Lung microvascular endothelial cell (primary cell): ENCODE results near the gene TP53I3. TPM values are rescaled to one million over a fixed set of nuclear protein-coding genes. Genes with fewer than 3 reads are reported as not detected.
"Not testable (repeated sequence)": the region's sequence is repeated elsewhere in the genome, so short reads cannot be mapped to it uniquely, and the experiment has no call there.

ENCODE experiments used
- DNase-seq, 2 donors: peaks; one replicate each; pipeline versions ENCODE4 v3.0.0 to v3.0.0-alpha.2; 2010; ENCODE audit warnings: low read depth in 2 of 2
- total RNA-seq: library from RNA; depleted of rRNA; stranded (reverse); fragments of >200 nt; gene quantifications from 2 replicates; pipeline ENCODE4 v1.2.1, GENCODE V29; 2014

The TP53I3 gene
- total RNA-seq, 1 donor from 2014 or later = 45.4 TPM

GRCh38 chr2:24101992-24102391 is 17.4 kb upstream of the TP53I3 start:
- no peak for DNase-seq

GRCh38 chr2:24100732-24101131 is 16.1 kb upstream of the TP53I3 start:
- DNase-seq = not testable (repeated sequence)

- not testable (repeated sequence) for DNase-seq
These were observed 10.6 kb upstream of the TP53I3 start for GRCh38 chr2:24095171-24095677.

DNA sequence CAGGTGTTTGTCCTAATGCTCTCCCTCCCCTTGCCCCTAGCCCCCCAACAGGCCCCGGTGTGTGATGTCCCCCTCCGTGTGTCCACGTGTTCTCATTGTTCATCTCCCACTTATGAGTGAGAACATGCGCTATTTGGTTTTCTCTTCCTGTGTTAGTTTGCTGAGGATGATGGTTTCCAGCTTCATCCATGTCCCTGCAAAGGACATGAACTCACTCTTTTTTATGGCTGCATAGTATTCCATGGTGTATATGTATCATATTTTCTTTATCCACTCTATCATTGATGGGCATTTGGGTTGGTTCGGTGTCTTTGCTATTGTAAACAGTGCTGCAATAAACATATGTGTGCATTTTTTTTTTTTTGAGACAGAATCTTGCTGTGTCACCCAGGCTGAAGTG is 8.6 kb upstream of the TP53I3 start:
- not testable (repeated sequence) for DNase-seq

GRCh38 chr2:24088821-24089359 is 4.3 kb upstream of the TP53I3 start:
- DNase-seq = no peak

GRCh38 chr2:24087032-24087431 is 2.4 kb upstream of the TP53I3 start:
- no peak for DNase-seq

DNA sequence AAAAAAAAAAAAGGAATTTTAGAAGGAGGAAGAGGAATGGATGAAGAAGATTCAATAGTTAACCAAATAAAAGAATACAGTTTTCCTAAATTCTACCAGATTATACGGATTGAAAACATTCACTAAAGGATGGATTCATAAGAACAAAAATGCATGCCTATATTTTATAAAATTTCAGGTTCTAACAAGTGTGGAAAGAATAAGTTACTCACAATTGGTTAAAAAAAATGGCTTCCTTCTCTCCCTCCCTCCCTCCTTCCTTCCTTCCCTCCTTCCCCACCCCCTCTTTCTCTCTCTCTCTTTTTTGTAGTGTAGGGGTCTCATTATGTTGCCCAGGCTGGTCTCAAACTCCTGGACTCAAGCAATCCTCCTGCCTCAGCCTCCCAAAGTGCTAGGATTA is 1.6 kb upstream of the TP53I3 start:
- no peak for DNase-seq

GRCh38 chr2:24085200-24085489 is 511 bp upstream of the TP53I3 start:
- DNase-seq = no peak

- DNase-seq = peak; percentile 67 to 81
These were observed 858 bp downstream of the TP53I3 start for GRCh38 chr2:24083567-24084385.

- no peak for DNase-seq
These were observed 1.7 kb downstream of the TP53I3 start for GRCh38 chr2:24082787-24083566.

GRCh38 chr2:24080701-24081100 is 3.9 kb downstream of the TP53I3 start:
- no peak for DNase-seq

DNA sequence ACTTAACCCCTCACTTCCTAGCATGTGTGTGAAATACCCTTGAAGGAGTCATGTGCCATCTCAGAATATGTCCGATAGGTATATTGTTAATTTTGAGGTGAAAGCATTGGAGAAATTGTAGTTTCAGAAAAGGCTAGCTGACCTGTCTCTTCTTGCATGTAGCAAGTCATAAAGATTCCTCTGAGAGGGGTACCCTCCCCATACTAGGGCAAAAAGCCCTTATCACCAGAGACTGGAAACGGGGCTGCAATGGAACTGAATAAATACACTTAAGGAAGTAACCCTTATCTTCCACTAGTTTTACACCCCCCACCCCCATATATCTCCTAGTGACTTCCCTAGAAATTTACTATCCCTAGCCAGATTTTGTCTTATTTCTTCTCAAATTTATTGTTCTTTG is 6.8 kb downstream of the TP53I3 start:
- DNase-seq = no peak

GRCh38 chr2:24077535-24077877 is 7.1 kb downstream of the TP53I3 start:
- DNase-seq = peak in 1 of 2 donors; percentile 7

DNA sequence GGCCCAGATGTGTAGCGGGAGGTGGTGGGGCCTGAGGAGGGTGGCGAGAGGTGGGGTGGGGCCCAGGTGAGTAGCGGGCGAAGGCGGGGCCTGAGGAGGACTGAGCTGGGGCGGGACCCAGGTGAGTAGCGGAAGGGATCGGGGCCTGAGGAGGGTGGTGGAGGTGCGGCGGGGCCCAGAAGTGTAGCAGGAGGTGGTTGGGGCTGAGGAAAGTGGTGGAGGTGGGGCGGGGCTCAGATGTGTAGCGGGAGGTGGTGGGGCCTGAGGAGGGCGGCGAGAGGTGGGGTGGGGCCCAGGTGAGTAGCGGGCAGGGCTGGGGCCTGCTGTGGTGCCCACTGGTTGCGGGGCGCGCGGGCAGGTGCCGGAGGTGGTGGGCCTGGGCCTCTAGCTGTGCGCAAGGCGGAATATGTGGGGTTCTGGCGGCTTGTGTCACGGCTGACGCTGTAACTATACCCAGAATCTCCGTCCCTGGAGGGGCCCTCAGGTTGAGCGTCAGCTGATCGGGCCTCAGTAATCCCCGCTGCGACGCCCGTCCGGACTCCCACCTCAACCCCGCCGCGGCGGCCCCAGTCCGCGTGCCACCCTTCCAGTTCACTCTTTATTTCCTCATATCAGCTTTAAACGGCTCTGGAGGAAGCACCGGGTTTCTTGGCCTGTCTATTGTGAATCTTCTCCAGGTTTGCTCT is 7.6 kb downstream of the TP53I3 start:
- DNase-seq = peak; percentile 20 to 21

DNA sequence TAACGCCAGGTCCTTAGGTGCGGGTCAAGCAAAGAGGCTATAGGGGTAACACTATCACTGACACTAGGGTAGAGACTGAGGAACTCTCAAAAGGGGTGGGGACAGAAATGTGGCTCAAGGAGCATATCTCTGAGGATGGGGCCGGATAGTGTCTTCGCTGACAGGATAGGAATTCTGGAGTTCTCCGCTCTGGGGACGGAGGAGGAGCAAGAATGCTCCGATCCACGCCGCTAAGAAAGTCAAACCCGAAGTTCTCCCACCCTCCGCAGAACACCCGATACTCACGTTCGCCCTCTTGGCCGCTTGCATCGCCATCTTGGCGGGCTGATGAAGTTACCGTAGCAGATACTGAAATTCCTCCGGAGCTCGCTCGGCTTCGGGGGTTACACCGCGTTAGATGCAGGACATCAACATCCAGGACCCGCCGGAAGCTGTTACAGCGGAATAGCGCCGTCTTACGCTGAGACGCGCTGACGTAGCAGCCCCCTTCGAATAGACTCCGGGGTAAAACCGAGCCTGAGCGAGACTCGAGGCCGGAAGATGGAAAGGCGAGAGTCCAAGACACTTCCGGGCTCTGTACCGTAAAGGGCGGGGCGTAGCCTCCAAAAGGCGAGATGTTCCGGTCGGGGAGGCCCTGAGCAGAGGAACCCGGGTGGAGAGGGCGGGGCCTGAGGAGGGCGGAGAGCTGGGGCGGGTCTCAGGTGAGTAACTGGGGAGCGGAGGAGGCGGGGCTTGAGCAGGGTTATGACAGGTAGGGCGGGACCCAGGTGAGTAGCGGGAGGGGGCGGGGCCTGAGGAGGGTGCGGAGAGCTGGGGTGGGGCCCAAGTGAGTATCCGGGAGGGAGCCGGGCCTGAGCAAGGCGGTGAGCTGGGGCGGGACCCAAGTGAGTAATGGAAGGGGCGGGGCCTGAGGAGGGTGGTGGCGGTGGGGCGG is 8.5 kb downstream of the TP53I3 start, which contains the start of gene SF3B6:
TSS of gene SF3B6 (minus strand) at position 412 of the 934 bp plus-strand sequence. CDS start at position 315, 97 bp downstream.
- DNase-seq = peak; percentile 93 to 99

DNA sequence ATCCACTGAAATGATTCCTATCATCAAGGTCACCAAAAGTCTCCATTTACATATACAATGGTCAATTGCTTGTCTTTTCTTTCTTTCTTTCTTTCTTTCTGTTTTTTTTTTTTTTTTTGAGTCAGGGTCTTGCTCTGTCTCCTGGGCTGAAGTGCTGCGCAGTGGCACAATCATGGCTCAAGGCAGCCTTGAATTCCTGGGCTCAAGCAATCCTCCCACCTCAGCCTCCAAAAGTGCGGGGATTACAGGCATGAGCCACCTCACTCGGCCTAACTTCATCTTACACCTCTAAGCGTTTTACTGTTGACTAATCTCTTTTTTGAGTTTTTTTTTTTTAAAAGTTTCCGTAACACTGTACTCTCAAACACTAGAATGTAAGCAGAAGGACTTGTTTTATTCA is 9.4 kb downstream of the TP53I3 start:
- no peak for DNase-seq

DNA sequence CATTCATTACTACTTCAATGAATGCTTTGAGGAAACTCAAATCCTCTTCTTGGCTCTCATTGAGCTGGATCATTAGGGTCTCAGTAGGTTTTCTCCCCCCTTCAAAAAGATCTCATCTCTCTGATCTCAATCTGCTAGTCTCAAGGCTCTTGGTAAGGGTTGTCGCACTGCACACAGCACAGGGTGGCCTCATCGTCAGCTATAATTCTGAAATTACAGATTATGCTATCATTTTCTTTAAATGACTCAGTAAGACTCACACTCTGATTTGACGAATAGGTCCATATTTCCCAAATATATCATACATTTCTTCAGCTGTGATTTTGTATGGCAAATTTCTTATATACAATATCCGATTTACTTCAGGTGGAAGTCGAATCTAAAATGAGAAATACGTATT is 10.8 kb downstream of the TP53I3 start:
- no peak for DNase-seq

DNA sequence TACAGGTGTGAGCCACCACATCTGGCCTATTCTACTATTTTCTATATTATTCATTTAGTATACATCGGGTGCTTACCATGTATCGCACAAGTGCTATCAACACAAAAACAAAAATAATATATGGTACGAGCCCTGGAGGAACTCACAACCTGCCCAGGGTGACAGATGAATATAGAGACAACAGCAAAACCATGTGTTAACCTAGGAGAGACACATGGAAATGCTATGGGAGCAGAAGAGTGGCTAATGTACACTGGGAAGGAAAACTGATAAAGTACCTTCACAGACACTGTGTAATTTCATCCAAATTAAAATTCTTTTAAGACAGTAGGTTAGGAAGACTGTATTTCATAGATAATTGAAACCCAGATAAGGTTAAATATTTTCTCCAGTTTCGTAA is 12.4 kb downstream of the TP53I3 start:
- no peak for DNase-seq

GRCh38 chr2:24065341-24065740 is 19.3 kb downstream of the TP53I3 start:
- no peak for DNase-seq

- peak in 1 of 2 donors; percentile 51 for DNase-seq
These were observed 25.9 kb downstream of the TP53I3 start for GRCh38 chr2:24058564-24059271.
